Kidney tubule cell (primary cell): ENCODE measurements around the gene BEAN1.

Experiments
- DNase-seq: peaks from one replicate; pipeline ENCODE4 v3.0.0-alpha.2; 2018; ENCODE audit warnings: low spot score

The BEAN1 gene

DNA sequence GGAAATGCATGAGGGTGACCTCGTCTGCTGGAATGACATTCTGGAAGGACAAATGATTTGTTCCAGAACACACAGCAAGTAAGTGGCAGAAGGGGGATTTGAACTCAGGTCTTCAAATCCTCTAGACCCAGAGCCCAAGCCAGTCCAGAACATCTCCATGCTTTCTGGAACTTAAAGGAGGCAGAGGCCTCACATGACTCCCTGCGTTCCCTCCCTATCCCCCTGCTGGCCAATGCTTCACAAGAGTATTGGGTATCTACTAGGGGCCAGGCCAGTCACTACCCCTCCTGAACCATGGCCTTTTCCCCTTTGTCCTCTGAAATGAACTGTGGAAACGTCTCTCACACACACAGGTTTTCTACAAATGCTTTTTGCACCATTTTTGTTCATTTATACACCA, 7.6 kb upstream of the BEAN1 start:
- DNase-seq = peak; percentile 29

DNA sequence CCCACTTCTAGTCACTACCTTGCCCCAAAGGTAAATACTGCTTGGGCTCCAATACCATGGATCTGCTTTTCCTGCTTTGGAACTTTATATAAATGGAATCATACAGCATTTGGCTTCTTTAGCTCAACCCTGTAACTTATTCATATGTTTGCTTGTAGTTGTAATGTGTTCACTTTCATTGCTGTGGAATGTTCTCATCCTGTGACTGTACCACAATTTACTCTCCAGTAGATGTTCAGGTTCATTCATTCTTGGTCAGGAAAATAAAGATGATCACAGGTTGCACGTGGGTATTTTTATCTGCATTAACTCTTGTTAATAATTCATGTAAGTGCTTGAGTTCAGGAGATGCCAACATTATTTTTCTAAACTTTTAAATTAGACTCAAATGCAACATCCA, 6.7 kb upstream of the BEAN1 start:
- peak; percentile 66 for DNase-seq

DNA sequence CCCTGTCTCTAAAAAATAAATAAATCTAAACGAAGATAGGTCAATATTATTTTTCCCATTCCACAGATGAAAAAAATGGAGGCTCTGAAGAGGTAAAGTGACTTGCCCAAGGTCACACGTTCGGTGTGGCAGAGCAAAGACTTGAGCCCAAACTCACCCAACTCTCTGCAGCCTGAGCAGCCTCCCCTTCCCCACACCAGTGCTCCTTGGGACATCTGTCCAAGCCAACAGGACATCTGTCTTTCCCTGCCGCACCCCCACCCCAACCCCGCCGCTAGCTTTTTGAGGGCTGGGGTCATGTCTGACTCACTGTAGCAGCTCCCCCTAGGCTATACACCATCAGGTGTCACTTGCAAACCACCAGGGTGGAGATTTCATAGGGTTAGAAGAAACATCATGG, 5.2 kb upstream of the BEAN1 start:
- no peak for DNase-seq

DNA sequence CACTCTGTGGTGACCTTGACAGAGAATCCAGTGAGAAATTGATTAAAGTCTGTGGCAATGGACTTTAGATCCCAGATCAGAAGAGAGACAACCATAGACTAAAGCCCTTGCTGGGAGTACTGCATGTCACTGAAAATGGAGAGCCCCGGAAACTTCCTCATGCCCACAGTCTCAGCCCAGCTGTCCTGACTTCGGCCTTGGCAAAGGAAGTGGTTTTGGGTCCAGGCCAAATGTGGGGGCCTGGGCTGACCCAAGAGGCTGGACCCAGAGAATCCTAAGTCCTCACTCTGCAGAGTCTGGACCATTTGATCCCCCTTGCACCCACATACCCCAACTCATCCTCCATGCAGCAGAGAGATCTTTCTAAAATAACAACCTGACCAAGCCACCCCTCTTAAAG, 4.7 kb upstream of the BEAN1 start:
- no peak for DNase-seq

DNA sequence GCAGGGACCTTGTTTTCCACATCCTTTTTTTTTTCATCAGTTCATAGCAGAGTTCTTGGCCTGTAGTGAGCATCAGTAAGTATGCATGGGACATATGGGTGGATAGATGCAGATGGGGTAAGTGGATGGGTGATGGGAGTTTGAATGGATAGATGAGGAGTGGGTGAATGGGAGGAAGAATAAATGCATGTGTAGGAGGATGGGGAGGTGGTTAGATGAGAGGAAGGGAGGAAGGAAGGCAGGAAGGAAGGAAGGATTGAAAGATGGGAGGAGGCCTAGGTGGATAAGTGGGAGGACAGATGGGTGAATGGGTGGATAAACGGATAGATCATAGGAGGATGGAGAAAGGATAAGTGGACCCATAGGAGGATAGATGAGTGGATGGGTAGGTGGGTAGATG, 3.9 kb upstream of the BEAN1 start:
- no peak for DNase-seq

DNA sequence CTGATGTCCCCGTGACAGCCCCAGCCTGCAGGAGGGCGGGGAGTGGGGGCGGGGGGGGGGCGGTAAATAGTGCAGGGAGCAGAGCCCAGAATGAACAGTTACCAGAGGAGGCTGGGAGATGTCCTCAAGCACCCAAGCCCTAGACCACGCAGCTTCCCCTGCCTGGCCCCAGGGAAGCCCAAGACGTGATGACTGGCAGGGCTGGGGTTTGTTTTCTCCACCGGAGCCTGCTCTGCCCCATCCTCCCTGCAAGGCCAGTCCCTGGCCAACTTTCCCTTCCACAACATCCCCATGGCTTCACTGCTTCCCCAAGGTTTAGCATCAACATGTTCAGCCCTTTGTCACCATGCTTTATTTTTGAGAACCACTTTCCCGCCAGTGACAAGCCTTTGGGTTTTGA, 1.4 kb upstream of the BEAN1 start:
- DNase-seq = no peak

DNA sequence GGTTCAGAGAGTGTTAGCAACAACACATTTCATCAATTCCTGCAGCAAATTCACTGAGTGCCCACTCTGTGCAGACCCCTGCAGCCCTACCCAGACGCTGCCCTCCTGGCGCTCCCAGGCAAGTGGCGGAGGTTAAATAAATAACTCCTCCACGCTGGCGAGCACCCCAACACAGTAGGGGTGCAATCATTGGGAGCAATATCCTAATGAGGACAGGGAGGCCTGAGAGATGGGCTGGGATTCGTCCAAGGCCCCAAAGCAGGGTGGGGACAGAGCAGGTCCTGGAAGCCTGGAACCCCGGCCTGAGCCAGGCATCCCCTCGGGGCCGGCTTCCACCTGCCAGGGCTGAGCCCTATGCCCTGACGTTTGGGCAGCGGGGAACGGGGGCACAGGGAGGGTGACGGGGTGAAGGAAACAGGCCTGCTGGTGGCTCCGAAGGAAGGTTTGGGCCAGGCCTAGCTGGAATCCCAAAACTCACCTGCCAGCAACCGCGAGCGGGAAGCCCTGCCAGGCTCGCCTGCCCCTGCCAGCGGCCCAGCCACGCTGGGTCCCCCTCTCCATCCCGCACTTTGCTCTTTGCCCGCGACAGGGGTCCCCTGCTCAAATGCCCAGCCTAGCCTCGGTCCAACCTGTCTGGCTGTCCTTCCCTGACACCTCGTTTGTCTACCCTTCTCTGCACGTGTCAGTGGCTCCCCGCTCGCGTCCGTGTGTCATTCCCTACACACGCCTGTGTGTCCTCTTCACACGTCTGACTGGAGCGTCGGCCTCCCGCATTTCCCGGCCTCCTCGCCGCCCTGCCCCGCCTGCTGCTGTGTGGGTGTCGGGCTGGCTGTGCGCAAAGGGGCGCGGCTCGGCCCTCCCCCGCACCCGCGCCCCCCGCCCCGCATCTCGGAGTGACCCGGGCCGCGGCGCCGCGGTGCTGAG, 721 bp upstream of the BEAN1 start:
- DNase-seq = peak; percentile 42

DNA sequence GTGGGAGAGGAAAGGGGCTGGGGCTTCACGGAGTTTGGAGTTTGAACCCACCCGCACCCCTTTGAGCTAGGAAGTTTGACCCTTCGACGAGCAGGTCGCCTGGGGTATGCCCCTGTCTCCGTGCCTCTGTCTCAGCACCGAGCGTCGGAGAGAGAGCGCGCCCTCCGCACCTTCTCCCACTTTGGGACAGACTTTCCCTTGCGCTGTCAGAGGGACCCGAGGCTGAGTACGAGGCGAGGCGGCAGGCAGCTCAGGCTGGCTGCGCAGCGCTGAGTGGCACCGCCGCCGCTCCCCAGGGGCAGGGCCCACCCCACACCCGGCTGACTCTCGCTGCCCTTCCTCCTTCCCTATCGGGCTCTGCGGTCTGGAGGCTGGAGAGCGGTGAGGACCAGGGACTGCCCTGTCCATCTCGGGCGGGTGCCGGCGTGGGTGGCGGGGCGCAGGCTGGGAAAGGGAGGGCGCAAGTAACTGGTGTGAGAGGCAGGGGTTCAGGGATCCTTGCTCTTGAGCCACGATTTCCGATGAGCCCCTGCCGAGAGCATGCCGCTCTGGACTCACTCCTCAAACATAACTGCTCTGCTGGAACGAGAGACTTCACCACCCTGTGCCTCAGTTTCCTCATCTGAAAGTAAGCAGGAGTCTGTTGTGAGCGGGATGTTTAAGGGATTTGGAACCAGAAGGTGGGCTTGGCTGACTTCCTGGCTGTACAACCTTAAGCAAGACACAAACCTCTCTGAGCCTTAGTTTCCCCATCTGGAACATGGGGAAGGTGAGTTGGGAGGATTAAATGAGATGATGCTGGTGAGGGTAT, 981 bp downstream of the BEAN1 start:
- DNase-seq = peak; percentile 47

DNA sequence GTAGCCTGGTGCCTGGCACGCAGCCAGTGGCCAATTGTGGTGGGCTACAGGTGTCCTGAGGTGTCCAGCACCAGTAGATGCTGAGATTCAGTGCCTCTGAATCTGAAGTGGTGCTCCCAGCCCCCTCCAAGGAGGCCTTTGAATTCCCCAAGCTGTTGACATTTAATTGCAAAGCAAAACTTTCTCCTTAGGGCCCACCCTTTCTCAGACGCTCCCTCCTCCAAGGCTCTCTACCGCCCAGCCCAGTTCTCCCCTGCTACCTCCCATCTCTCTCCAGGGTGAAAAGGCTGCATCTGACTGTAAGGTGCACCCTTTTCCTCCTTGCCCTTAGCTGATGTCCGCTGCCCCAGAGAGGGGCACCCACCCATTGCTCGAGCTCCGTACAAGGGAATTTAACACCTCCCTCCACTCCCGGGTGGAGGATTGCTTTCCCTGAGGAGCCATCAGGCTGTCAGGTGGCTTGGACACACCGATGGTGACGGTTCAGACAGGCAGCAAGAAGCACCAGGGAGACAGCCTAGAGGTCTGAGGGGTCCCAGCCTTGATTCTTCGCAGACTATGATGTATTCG, 1.7 kb downstream of the BEAN1 start:
- no peak for DNase-seq

DNA sequence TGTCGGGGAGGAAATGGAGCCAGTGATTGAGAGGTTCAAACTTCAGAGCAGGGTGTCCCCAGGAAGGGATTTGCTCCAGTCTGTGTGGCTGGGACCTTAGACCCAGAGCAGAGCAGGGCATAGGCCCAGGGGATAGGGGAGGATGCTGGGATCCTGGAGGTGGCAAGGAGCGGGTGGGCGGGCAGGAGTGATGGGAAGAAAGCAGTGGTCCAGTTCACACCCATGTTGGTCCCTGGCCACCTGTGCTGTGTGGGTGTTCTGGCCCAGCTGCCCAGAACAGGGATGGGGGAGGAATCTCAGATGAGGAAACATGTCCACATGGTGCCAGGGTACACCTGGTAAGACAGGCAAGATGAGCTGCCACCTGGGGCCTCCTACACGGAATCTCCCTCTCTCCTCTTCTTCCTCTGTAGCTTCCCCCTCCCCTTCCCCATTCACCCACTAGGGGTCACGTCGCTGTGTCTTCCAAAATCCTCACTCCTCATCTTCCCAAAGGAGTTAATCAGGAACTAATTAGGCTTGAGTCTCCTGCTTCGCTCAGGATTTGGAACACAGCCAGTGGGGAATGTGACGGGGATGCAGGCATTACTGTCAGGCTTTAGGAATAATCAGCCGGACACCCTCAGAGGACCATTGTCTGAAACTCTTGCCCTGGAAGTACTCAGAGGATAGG, 2.3 kb downstream of the BEAN1 start:
- no peak for DNase-seq

DNA sequence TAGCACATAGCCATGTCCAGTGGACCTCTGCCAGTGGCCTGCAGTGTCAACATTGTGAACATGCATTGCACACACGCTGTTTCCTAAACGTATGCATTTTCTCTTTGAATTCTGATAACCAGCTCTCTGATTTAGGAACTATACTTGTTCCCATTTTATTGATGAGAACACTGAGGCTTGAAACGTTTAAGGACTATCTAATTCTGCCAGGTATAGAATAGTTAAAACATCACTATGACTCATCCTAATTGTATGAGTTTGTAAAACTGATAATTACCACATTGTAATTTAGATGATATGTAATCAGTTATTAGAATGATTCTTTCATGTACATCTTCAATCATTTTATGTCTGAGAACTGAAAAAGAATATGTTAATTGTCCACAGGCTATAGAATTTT, 3.1 kb downstream of the BEAN1 start:
- no peak for DNase-seq

DNA sequence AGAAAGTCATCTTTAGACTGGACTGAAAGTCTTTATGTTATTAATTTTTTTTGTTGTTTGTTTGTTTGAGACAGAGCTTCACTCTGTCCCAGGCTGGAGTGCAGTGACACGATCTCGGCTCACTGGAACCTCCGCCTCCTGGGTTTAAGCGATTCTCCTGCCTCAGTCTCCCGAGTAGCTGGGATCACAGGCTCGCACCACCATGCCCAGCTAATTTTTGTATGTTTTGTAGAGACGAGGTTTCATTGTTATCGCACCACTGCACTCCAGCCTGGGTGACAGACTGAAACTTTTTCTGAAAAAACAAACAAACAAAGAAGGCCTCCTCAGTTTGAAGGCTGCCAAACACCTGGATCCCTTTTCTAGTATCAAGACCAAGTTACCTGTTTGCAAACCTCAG, 4.7 kb downstream of the BEAN1 start:
- no peak for DNase-seq

DNA sequence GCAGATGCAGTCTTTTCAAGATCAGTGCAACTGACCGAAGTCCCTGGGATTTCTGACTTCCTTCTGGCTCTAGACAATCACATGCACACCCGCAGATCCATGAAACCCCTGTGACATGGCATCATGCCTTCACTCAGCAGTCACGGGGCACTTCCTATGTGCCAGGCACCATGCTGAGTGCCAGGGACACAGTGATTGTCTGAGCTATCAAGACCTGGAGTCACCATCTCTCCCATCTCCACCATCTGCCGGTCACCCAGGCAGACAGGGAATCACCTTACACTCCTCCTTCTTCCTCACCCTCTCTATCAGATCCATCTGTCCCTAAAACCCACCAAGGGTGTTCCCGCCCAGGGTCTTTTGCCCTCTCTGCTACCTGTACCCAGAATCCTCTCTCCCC, 5.3 kb downstream of the BEAN1 start:
- DNase-seq = no peak

DNA sequence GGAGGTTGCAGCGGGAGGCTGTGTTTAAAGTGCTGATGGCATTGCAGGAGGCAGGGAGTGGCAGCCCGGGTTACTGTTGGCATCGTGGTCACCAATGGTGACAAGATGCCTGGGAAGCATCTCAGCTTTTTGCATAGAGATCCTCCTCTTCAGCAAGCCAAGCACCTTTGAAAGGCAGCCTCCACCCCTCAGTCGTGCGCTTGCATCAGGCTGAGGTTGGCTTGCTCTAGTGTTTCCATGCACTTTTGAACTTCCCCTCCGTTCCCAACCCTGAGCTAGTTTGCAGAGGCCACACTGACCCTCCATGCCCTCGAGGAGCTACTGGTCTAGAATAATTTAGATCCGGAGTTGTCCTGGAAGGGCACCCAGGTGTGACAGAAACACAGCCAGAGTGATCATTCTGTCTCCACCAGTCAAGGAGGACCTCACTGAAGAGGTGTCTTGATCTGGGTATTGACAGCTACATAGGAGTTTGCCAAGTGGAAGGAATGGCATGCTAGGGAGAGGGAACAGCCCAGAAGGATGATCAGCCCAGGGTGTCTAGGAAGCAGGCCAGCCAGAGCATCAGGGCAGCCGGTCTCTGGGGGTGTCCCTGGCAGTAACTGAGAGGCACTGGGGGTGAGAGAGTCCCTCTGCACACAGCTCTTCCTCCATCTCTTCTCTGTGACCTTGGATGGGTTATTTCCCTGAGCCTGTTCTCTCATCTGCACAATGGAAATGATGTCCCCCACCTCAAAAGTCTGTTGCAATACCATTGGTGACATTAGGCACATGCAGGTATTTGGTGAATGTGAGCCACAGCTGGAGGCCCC, 7.7 kb downstream of the BEAN1 start:
- no peak for DNase-seq

DNA sequence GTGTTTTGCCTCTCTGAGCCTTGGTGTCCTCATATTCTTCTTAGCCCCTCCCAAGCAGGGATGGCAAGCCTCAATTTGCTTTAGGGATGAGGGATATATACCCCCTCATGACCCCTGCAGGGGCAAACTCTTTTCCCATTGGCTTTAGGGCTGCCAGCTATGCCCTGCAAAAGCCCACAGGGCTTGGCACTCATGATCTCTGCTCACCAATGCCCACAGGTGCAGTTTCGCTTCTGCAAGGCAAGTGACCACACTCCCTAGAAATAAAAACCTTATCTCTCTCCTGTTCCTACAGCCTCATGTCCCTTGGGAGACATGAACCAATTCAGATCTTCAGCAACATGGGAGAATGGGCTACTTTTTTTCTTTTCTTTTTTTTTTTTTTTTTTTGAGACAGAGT, 8.8 kb downstream of the BEAN1 start:
- no peak for DNase-seq

DNA sequence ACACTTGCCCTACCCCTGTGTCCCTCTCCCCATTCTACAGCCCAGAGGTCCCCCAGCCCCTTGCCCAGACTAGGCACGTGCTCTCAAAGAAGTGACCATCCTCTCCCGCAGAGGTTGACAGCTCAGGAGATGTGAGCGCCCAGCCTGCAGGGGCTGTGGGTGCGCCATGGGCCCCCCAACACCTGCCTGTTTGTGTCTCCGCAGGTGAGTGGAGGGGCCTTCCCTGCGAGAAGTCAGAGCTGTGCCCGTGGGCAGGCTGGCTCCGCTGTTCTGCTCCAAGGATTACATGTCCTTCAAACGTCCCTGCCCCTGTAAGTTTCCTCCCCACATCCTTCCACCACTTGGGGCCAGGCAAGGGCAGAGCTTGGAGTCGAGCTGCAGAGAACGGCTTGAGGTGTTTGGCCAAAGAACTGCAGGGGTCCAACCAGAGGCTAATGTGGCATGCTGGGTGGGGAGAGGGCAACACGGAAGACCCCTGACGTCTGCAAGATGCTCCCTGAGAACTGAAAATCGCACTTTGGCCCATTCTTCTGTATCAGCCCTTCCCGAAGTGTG, 10.4 kb downstream of the BEAN1 start:
- no peak for DNase-seq

DNA sequence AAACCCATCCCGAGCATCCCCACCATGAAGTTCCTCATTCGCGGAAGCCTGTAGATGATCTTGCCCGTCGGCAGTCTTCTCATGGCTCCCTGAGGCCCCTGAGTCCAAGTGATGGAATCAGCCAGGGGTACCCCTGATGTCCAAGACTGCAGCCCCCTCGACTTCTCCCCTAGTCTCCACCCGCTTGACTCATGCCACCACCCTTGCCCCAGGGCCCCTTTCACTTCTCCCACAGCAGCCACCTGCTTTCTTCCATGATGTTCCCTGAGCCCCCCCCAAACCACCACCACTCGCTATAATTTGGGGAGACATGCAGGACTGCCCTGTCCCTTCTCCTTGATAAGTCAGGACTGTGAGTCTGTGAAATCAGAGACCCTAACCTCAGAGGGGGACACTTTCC, 11.4 kb downstream of the BEAN1 start:
- DNase-seq = no peak

DNA sequence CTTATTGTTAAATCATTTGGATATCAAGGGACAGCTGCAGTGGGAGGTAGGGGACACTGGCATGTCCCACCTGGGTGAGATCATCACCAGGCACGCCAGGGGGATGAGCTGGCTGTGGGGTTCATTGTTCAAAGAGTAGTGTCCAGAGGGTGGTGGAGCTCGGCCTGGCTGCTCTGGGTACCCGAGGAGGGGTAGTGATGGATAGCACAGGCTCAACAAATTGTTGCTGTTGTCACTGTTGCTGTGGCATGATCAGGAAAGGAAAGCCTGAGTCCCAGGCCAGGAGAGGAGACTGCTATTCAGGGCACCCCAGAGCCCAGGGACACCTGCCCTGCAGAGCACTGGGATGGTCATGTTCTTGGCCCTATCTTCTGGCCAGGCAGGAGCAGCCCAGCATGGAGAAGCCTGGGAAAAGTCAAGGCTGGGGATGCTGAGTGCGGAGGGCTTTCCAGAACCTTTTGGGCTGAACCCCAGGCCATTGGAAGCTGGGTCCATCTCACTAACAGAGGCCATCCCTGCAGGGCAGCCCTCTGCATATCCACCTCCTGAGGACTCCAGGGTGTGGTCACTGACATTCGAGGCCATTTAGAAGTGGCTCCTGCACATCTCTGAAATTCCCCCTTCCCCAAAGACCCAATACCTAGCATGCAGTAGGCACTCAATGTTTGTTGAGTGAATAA, 12.1 kb downstream of the BEAN1 start:
- no peak for DNase-seq

DNA sequence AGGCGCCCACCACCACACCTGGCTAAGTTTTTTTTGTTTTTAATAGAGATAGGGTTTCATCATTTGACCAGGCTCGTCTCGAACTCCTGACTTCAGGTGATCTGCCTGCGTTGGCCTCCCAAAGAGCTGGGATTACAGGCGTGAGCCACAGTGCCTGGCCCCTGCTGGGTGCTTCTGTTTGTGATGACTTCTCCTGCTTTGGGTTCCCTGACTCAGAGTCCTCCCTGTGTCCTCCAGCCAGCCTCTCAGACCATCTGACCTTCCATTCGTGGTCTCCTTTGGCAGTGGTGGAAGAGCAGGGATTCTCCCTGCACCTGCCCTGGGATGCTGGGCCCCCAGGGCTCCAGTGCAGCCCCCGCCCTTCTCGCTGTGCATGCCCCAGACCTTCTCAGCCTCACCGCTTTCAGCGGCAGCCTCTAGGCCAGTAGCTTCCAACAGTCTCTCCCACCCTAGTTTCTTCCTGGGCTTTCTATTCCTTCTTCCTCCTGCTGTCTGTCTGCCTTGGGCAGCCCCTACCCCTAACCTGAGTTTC, 13.2 kb downstream of the BEAN1 start:
- no peak for DNase-seq

DNA sequence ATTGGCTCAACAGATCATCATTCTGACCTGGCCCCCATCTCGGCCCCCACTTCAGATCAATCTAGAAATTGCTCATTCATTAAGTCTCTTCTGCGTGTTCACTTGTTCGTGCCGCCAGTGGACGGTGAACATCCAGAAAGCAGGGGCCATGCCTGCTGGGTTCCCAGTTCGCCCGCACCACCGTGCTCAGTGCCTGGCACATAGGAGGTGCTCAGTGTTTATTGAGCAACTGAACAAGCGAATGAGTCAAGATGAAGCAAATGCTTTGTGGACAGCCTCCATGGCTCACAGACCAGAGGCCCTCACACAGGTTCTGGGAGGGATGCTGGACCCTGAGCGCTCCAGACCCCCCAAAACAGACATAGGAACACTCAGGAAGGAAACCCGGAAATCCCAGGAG, 13.9 kb downstream of the BEAN1 start:
- DNase-seq = no peak
